ENCODE results near the gene ALX3. TPM values are rescaled to one million over a fixed set of nuclear protein-coding genes. Genes with fewer than 3 reads are reported as not detected.

The ALX3 gene
- total RNA-seq, 1 experiment from 2014 or later: not detected

- no peaks in the 10 kb centered on the region for H3K27me3 Mint-ChIP-seq (ENCODE audit: unreplicated experiment)
- no TSS peak for BruUV-seq (replicated peaks)
- H3K27ac Mint-ChIP-seq (ENCODE audit: unreplicated experiment): no peak overlapping the region
- CTCF ChIA-PET: interaction anchor here (0.5 to 2.6 kb wide), 3 partner anchors 18 to 26 kb away, joined by 3 to 19 read pairs (median 4); partner anchors contain the start of gene AHCYL1
- intact Hi-C loops (cut with micrococcal nuclease; ENCODE audit: unreplicated experiment): loop anchor here (2.0 kb wide), 1 partner anchor 27 kb away; the partner anchor contains the start of gene AHCYL1
- peak; percentile 46 for TF ChIP-seq CTCF (IDR thresholded peaks at IDR 0.05; ENCODE audit: unreplicated experiment)
- peaks cover 29% of the 10 kb centered on the region for H3K36me3 Mint-ChIP-seq (ENCODE audit: insufficient read depth, unreplicated experiment)
- H3K4me1 Mint-ChIP-seq (ENCODE audit: low read depth, unreplicated experiment): peaks cover 9% of the 10 kb centered on the region
- H3K9me3 Mint-ChIP-seq (ENCODE audit: low read depth, unreplicated experiment): no peaks in the 10 kb centered on the region
- H3K4me3 Mint-ChIP-seq (ENCODE audit: low read depth, unreplicated experiment): no peak overlapping the region
- peak; percentile 34 for DNase-seq
Measured at GRCh38 chr1:110011527-110012041, 58.9 kb downstream of the ALX3 start.

Other genes starting within 250 kb of the ALX3 start
- 10.8 and 11.1 TPM in 2 replicates for gene CSF1, start 159.8 kb downstream of the ALX3 start, total RNA-seq (2022)
- 54.2 and 56.5 TPM in 2 replicates for gene AHCYL1, start 85.9 kb downstream of the ALX3 start, total RNA-seq (2022)
- 27.5 and 28.4 TPM in 2 replicates for gene STRIP1, start 36.0 kb downstream of the ALX3 start, total RNA-seq (2022)
- not detected in 2 replicates for gene UBL4B, start 41.8 kb upstream of the ALX3 start, total RNA-seq (2022)
- 0.20 and 0.24 TPM in 2 replicates for gene SLC6A17, start 79.8 kb upstream of the ALX3 start, total RNA-seq (2022)
- 16.0 and 24.3 TPM in 2 replicates for gene KCNC4, start 139.6 kb upstream of the ALX3 start, total RNA-seq (2022)

All from Calu3 (cell line).